Subcutaneous adipose tissue (tissue), 4 donors: ENCODE results near the gene CALHM2. TPM values are rescaled to one million over a fixed set of nuclear protein-coding genes. Genes with fewer than 3 reads are reported as not detected.

Source experiments
- CTCF ChIP-seq: fragments of 450-650 bp; IDR thresholded peaks from one replicate; pipeline ENCODE4 v1.5.1; 2016; ENCODE audit warnings: low read depth, mild to moderate bottlenecking, control low read depth, antibody characterized with exemption, moderate library complexity
- total RNA-seq, 4 donors: library from RNA; depleted of rRNA; stranded (reverse); fragments of >200 nt; gene quantifications; one replicate each; pipeline ENCODE4 v1.1.0, GENCODE V29; 2016

The CALHM2 gene
- total RNA-seq, 4 donors from 2014 or later: 44.0 to 111 (median 77.1) TPM

DNA sequence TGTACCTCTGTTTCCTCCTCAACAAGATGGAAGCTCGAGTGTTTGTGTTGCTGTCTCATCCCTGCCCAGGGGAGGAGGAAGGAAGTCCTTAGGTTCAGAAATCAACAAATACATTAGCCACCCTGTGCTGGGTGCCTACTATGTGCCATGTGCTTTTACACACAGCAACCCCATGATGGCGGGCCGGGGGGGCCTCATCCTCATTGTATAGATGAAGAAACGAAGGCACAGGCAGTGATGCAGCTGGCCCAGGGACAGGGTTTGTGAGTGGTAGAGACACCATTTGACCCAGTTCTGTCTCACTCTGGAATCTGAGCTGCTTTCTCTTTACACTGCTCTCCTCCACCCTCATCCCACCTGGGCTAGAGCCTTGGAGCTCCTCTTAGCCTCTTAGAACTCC lies 1.9 kb upstream of the CALHM2 start:
- TF ChIP-seq CTCF: no peak

- TF ChIP-seq CTCF: no peak
Measured at GRCh38 chr10:103452506-103453230, 498 bp upstream of the CALHM2 start.

- TF ChIP-seq CTCF: no peak
Measured at GRCh38 chr10:103451091-103451813, 918 bp downstream of the CALHM2 start.

DNA sequence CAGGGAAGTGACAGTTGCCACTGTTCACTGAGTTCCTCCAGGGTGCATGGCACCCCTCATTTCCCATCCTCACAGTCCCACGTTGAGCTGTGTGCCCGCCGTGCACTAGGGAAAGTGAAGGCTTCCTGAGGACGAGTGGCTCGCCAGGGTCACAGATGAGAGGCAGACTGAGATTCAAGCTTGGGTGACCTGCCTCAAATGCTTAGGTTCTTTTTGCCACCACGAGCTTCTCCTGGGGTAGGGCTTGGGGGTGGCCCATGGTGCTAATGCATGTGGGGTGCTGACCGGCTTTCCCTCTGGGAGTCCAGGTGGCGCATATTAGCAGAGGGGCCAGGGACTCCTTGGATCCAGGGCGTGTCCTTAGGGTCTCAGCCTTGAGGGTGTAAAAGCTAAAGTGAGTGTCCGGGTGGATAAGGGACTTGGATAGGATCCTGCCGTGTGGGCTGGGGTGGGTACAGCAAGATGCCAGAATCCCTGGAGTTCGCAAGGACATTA lies 1.9 kb downstream of the CALHM2 start:
- TF ChIP-seq CTCF: no peak

DNA sequence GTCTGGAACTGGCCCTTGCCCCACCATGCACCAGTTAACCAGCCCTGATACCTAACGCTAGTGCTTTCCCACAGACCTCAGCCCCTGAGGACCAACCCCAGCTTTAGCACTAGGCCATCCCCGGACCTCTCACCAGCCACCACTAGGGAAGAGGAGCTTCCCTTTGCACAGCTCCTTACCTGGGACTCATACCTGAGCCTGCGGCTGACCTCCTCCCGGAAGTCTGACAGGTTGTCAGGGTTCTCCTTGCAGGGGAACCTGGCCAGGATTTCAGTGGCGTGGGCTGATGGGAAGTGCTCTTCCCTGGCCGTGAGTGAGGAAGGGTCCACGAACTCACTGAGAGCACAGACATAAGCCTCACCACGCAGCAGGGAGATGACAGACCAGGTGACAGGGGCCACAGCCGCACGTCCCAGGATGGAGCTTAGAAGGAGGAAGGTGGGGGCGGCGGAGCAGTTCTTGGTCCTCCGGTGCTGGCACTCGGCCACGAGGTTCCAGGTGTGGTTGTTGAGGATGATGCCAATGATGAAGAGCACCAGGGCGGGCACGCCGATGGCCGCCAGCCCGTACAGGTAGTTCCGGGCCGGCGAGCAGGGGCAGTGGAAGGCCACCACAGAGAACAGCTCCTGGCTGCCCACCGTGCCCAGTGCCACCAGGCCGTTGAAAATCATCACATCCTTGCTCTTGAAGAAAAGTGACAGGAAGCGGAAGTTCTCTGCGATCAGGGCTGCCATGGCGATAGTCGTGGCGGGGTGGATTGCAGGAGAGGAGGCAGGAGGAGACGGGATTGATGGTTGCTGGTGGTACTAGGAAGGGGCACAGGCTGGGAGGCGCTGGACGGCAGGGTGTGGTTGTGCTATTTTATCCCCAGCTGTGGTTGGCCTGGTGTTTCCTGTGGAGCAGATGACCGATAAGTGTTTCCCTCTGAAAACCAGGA lies 2.7 kb downstream of the CALHM2 start:
- no peak for TF ChIP-seq CTCF

DNA sequence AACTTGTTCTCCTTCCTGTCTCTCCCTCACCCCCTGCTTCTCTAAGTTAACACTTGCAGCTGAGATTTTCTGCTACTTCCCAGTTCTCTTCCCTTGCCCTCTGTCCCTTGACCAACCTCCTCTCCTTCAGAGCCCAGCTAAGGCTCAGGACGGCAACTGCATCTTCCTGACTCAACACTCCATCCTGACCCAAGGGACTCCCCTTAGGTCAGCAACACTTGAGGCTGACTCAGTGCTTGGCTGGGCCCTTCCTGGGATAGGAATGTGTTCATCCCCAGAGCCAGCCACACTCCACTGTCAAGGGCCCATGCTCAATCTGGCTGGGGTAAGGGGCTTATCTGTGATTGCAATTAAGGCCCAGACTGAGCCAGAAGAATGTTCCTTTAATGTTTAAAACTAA lies 3.4 kb downstream of the CALHM2 start:
- no peak for TF ChIP-seq CTCF
